GM12892 (cell line): ENCODE data around the gene TTC22.

Source experiments
- POLR2A ChIP-seq: IDR thresholded peaks from 2 replicates; pipeline ENCODE4 v1.6.1; 2011; ENCODE audit warnings: low read depth, low read length, control low read depth
- POLR2AphosphoS5 ChIP-seq: IDR thresholded peaks from 2 replicates; pipeline ENCODE4 v1.6.1; 2011; ENCODE audit warnings: low read depth, low read length, control low read depth

- no peak for TF ChIP-seq POLR2A
- TF ChIP-seq POLR2AphosphoS5, result no peak
Observed at GRCh38 chr1:54805981-54806381, 4.9 kb upstream of the TTC22 start.
